ENCODE results near the gene KLRB1.
"Not testable (repeated sequence)": the region's sequence is repeated elsewhere in the genome, so short reads cannot be mapped to it uniquely, and the experiment has no call there.

The KLRB1 gene

DNA sequence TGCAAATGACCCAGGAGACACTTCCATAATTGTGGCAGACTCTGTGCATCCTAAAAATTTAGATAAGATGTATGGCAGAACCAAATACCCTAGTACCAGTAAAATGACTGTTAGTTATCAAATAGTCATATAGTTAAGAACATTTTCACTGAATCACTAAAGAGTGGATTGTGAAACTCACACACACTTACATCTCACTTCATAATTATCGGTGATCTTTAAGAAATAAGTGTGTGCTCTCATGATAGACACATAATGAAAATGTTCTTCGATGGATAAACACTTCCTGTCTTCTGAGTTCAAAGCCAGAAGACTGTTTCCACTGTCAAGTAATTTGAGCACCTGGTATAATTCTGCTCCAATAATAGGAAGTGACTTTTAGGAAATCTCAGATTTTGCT is 19.1 kb upstream of the KLRB1 start:
- DNase-seq: no peak
- intact Hi-C loops (cut with DNase I): no loop called here

- intact Hi-C loops (cut with DNase I): no loop called here
- no peak for DNase-seq
Measured at GRCh38 chr12:9626291-9626690, 18.6 kb upstream of the KLRB1 start.

DNA sequence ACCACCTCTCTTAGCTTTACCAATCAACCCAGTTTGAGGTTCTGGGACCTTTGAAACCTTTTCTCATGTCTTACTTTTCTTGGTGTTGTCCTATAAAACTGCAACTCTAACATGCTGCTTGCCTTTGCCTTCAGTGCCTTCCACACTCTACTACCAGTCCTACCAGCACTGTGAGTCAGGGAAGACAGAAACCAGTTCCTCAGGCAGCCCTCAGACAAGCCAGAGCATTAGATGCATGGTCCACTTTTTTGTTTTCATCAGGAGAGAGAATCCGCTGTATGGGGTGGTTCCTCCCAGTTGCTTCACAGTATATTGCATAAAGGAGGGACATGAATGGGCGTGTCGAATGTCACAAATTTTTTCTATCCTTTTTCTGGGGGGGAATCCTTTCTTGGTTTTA is 17.3 kb upstream of the KLRB1 start:
- DNase-seq: no peak
- intact Hi-C loops (cut with DNase I): no loop called here

GRCh38 chr12:9619411-9620179 is 11.9 kb upstream of the KLRB1 start:
- intact Hi-C loops (cut with DNase I): no loop called here
- no peak for DNase-seq

GRCh38 chr12:9618906-9619305 is 11.2 kb upstream of the KLRB1 start:
- intact Hi-C loops (cut with DNase I); DNase-seq: not testable (repeated sequence)

- DNase-seq: no peak
- intact Hi-C loops (cut with DNase I): no loop called here
Measured at GRCh38 chr12:9617124-9617523, 9.4 kb upstream of the KLRB1 start.

DNA sequence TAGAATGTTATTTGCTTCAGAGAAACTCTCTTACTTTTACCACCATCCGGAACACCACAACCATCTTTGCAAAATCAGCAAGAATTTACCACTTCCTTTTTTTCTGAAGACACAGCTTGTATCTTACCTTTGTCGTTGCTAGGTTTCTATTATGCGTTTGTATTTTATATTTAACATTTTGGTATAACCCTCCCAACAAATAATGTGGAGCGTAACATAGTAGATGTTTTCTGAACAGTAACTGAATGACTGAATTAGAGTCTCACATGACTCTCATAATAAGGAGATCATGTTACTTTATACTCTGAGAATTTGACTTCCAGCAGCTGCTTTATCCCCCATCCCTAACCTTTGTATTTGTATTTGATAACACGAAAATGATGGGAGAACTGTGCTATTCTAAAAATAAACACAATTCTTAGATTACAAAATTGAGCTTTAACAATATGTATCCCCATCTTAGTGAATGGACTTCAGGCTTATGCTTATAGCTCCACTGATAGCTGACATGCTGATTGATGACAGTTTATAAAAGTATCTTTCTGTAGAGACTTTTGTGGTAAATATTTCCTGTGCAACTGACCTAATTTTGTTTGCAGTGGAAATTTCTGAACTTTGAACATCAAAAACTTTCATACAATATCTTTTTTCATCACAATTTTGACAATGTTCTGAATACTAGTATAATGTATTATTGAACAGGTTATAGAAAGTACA is 7.9 kb upstream of the KLRB1 start:
- DNase-seq: no peak
- intact Hi-C loops (cut with DNase I): no loop called here

DNA sequence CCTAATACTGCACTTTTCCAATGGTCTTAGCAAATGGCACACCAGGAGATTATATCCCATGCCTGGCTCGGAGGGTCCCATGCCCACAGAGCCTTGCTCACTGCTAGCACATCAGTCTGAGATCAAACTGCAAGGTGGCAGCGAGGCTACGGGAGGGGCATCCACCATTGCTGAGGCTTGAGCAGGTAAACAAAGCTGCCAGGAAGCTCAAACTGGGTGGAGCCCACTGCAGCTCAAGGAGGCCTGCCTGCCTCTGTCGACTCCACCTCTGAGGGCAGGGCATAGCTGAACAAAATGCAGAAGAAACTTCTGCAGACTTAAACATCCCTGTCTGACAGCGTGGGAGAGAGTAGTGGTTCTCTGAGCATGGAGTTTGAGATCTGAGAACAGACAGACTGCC is 2.9 kb upstream of the KLRB1 start:
- DNase-seq; intact Hi-C loops (cut with DNase I): not testable (repeated sequence)

DNA sequence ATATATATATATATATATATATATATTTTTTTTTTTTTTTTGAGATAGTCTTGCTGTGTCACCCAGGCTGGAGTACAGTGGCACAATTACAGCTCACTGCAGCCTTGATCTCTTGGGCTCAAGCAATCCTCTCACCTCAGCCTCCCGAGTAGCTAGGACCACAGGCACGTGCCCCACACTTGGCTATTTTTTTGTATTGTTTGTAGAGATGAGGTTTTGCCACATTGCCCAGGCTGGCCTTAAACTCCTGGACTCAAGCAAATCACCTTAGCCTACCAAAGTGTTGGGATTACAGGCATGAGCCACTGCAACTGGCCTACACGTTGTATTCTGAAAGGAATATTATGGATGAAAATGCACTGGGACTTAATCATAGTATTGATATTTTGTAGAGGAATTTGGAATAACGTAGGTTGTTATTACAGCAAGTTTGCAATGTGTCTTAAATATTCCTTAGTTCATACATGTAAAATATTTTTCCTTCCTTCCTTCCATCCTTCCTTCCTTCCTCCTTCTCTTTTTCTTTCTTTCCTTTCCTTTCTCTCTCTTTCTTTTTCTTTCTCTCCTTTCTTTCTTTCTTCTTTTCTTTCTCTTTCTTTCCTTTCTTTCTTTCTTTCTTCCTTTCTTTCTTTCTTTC is 862 bp downstream of the KLRB1 start:
- intact Hi-C loops (cut with DNase I): no loop called here
- no peak for DNase-seq

- DNase-seq: no peak
- intact Hi-C loops (cut with DNase I): no loop called here
Measured at GRCh38 chr12:9606247-9606646, 1.5 kb downstream of the KLRB1 start.

DNA sequence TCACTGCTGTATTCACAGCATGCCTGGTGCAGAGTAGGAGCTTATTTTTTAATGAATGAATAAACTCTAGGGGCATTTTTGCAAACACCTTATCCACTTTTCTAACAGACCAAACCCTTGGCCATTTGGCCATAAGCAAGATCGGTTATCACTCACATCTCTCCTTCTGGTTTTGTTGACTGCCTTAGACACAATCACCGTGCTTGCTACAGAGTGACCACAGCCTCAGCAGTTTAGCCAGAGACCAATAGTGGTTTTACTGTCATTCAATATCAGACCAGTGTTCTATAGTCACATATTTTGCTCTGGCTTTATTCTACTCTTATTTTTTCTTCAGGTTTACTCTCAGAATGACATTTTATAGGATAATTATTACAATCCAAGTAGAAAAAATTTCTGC is 2.2 kb downstream of the KLRB1 start:
- DNase-seq: no peak

DNA sequence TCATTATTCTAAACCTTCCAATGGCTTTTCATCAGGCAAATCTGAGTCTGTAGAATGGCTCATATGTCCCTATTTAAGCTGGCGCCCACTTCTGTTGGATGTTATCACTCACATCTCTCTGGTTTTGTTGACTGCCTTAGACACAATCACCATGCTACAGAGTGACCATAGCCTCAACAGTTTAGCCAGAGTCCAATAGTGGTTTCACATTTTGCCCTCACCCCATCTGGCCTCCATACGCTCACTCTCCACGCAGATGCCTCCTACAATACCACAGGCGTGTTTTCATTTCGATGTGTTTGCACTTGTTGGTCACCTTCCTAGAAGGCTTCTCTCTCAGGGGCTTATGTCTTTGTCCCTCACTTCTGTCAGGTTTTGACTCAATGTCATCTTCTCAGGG is 3.4 kb downstream of the KLRB1 start:
- no peak for DNase-seq
- intact Hi-C loops (cut with DNase I): no loop called here

More for the DNA sequence above, 2.2 kb downstream of the KLRB1 start:
- intact Hi-C loops (cut with DNase I): no loop called here

DNA sequence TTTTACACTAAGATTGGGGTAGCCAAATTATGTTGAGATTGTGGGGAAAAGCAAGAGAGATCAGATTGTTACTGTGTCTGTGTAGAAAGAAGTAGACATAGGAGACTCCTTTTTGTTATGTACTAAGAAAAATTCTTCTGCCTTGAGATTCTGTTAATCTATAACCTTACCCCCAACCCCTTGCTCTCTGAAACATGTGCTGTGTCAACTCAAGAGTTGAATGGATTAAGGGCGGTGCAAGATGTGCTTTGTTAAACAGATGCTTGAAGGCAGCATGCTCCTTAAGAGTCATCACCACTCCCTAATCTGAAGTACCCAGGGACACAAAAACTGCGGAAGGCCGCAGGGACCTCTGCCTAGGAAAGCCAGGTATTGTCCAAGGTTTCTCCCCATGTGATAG is 7.3 kb downstream of the KLRB1 start:
- DNase-seq; intact Hi-C loops (cut with DNase I): not testable (repeated sequence)

DNA sequence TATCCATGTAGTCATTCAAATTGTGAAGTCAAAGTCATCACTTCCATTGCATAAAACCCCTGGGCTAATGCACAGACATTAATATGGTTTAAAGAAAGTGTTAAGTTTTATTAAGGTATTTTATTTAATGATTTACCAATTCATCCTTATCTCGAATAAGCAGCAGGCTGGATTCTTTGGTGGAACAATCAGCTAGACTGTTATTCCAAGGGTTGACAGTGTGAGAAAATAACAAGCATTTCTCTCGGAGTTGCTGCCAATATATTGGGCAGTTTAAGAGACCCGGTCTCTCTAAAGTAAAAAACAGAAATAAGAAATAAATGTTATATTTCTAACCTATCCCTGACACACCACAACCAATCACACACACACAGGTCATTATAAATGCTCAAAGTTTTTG is 9.4 kb downstream of the KLRB1 start:
- no peak for DNase-seq
- intact Hi-C loops (cut with DNase I): no loop called here

GRCh38 chr12:9597365-9597764 is 10.4 kb downstream of the KLRB1 start:
- intact Hi-C loops (cut with DNase I): no loop called here
- DNase-seq: no peak

DNA sequence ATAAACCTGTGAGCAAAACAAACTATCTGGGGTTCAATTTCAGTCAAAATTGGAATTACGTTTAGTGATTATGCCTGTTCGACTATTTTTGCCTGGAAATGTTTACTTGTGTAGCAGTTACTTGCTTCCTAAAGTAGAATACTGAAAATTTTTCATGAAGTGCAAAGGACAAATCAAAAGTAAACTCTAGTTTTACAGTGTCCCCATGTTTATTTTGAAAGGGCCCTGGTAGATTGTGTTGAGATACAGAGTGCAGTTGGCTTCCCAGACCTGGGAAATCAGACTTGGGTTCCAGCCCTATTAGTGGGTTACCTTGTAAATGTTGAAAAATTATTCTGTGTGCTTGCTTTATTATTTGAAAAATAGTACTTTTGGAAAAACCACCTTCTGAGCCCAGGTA is 17.3 kb downstream of the KLRB1 start:
- intact Hi-C loops (cut with DNase I): no loop called here
- DNase-seq: no peak

- peak in 2 of 42 donors; percentile 6 to 24 for DNase-seq
- intact Hi-C loops (cut with DNase I): no loop called here
Measured at GRCh38 chr12:9588749-9589148, 19.0 kb downstream of the KLRB1 start.

DNA sequence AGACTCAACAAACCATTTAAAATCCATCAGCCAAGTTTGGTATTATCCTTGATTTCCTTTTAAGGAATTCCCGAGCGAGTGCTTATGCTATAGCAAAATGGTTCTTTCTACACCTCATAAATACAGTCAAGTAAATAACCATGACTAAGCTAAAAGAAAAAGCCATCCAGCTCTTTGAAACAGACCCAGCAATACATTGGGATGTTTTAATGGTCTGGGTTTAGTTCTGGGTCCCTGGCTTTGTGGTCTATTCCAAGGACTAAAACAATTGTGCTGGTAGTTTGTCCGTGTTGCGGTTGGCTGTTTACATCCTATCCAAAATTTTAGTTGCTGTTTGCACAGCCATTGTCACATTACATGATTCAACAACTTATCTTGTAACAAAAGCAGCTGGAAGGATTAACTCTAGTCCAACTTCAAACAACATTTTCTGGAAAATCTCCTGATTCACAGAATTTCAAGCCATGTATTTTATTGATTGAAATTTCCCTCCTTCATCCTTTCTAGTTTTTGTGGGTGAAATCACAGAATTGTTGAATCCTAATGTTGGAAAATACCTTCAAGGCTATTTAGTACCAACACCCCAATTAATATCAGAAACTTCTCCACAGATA is 19.6 kb downstream of the KLRB1 start:
- intact Hi-C loops (cut with DNase I): no loop called here
- DNase-seq: no peak

DNA sequence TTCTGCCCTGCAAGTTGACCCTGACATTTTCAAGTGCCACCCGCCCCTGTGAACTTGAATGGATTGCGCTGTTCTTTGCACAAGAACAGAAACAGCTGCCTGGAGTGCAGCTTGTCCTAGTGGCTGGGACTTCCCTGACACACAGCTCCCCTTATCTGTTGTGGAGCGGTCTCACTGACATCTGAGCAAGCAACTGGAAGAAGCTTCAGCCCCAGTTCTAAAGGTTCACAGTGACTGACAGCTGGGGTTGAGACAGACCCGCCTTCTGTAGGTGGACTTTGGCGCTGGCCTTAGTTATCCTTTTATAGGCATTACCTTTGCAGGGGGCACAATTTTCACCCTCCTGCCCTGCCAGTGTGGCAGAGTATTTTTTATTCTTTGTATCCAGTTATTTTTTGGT is 30.0 kb downstream of the KLRB1 start:
- DNase-seq; intact Hi-C loops (cut with DNase I): not testable (repeated sequence)

DNA sequence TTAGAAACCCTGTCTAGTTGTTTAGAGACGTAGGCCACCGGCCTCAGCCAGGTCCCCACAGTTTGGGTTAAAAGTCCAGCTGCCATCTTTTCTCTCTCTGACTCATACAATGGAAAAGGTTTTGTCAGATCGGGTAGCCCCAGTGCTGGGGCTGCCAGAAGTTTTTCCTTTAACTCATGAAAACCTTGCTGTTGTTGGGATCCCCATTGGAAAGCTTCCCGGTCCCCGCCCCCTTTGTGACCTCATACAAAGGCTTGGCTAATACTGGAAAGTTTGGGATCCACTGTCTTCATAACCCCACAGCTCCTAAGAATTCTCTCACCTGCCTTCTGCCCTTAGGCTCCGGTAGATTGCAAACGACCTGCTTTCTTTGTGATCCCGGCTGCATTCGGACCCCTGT is 40.6 kb downstream of the KLRB1 start:
- intact Hi-C loops (cut with DNase I); DNase-seq: not testable (repeated sequence)
